Upper lobe of right lung (tissue), 1 donor: ENCODE measurements around the gene ARCN1. TPM values are rescaled to one million over a fixed set of nuclear protein-coding genes. Genes with fewer than 3 reads are reported as not detected.

ENCODE experiments used
- ATAC-seq: fragments of 200-7000 bp; cut with Tn5 transposase; one replicate; pipeline ENCODE4 v1.9.1; 2020; ENCODE audit warnings: mild to moderate bottlenecking, moderate library complexity
- DNase-seq: peaks from one replicate; pipeline ENCODE4 v3.0.0-alpha.2; 2020
- H3K27ac ChIP-seq: fragments of 200-600 bp; one replicate; pipeline ENCODE4 v1.8.0; 2022
- H3K27me3 ChIP-seq: fragments of 200-600 bp; one replicate; pipeline ENCODE4 v1.8.0; 2022; ENCODE audit warnings: mild to moderate bottlenecking
- H3K36me3 ChIP-seq: fragments of 200-600 bp; one replicate; pipeline ENCODE4 v1.8.0; 2022
- H3K4me1 ChIP-seq: fragments of 200-600 bp; one replicate; pipeline ENCODE4 v1.8.0; 2022
- H3K4me3 ChIP-seq: fragments of 200-600 bp; one replicate; pipeline ENCODE4 v1.8.0; 2022; ENCODE audit warnings: mild to moderate bottlenecking
- H3K9me3 ChIP-seq: fragments of 200-600 bp; one replicate; pipeline ENCODE4 v1.8.0; 2022
- CTCF ChIP-seq: fragments of 200-600 bp; IDR thresholded peaks from one replicate; pipeline ENCODE4 v1.8.0; 2022; ENCODE audit warnings: antibody characterized with exemption
- intact Hi-C: fragments of 100-400 bp; cut with DNase I; formaldehyde crosslinking; loops from one replicate; pipeline ENCODE4 v1.11.0; 2022
- total RNA-seq: library from RNA; stranded (reverse); fragmentation: NEBNext Ultra II Directional; extraction: Animal tissue kit (Norgen Biotek cat#: 25700); gene quantifications from one replicate; pipeline ENCODE4 v1.2.1, GENCODE V29; 2021
- donor health status: DM: no; HTN: yes; CAD: no; lungs with severe emphysema.

ARCN1 gene
- total RNA-seq, 1 donor from 2014 or later = 120 TPM

DNA sequence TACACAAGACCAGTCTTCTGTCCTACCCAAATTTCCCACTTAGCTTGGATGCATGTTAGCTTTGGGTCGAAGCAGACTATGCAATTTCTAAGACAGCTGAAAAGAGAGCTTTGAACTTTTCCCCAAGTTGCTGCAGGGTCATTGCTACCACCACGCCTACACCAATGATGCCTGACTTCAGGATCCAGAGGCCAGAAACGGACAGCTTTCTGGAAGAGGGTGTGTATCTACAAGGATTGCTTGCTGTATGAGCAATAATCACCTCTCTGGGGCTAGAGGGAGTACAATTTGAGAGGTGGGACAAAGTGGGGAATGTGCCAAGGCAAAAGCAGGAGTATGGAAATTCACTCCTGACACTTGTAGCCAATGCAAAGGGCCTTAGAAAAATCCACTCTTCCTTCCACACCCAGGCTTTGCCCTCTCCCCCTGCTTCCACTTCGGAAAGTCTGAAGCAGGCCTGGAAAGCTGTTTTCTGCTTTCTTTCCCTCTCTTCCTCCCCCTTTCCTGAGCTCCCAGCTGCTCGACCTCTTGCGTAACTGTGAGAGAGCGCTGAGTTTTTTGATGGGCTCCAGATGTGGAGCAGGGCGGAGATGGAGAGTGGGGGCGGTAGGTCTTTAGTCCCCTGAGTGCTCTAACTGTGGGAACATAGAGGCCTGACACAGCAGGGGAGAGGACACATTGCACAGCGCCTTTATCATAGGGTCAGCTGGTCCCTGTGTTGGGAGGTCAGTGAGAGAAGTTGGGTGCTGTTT lies 33.1 kb downstream of the ARCN1 start:
- intact Hi-C loops = loop anchor here (10.0 kb wide), 1 partner anchor 50 kb away; no protein-coding TSS in a partner anchor
- ATAC-seq (peak; percentile 6), DNase-seq (no peak)
- no peak for TF ChIP-seq CTCF
- Histone ChIP-seq H3K4me3 (no peak overlapping the region), H3K9me3 (no peaks in the 10 kb centered on the region), H3K4me1 (peaks cover 22% of the 10 kb centered on the region), H3K36me3 (peaks cover 29% of the 10 kb centered on the region), H3K27ac (peak overlapping the region; percentile 56), H3K27me3 (no peaks in the 10 kb centered on the region)

DNA sequence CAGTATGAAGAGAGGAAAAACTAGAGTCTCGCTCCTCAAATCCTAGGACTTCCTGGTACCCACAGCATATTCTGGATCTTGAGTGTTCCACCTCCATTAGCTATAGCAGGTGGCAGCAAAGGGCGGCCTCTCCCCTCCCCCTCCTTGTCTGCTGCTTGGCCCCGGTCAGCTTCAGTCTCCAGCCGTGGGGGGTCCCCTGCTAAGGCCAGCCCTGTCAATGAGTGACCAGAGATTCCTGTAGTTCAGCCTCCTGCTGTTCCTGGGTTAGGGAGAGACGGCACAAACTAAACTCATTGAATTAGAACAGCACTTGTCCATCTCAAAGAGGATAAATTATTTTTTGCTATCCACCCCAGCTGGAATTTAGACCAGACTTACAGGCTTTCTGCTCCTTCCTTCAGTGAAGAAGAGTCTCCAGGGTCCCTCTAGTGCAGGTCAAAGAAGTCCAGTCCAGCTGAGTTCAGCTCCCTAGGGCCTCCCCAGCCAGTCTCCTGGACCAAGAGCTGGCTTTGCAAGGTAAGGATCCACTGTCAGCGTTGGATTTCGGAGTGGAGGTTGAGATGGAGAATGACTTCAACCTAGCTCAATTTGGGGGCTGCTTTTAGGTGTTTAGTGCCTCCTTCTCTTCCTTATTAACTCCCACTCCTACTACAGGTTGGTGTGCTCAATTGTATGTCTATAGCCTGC lies 34.1 kb downstream of the ARCN1 start:
- H3K4me1 ChIP-seq = peaks cover 28% of the 10 kb centered on the region
- no peak overlapping the region for H3K4me3 ChIP-seq
- intact Hi-C loops = loop anchor here (10.0 kb wide), 1 partner anchor 49 kb away; no protein-coding TSS in a partner anchor
- peak overlapping the region; percentile 37 for H3K27ac ChIP-seq
- H3K36me3 ChIP-seq = peaks cover 19% of the 10 kb centered on the region
- no peaks in the 10 kb centered on the region for H3K27me3 ChIP-seq
- ATAC-seq (no peak), DNase-seq (no peak)
- TF ChIP-seq CTCF = no peak
- H3K9me3 ChIP-seq = no peaks in the 10 kb centered on the region

DNA sequence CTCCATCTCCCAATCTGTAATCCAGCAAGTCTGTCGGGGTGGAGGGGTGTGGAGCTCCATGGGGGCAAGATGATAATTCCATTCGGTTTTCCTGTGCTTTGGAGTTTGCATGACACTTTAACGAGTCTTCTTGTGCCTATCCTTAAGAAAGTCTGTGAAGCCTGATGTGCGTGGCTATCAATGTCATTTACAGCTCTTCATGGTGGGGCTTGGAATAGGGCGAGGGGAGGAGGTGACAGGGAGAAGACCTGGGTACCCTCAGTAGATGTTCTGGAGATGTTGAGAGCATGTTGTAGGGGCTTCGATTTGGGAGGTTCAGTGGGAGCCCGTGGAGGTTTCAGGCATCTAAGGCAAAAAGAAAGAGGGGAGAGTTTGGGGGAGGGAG lies 34.6 kb downstream of the ARCN1 start:
- TF ChIP-seq CTCF = no peak
- Histone ChIP-seq H3K4me3 (no peak overlapping the region), H3K27ac (peak overlapping the region; percentile 24), H3K9me3 (no peaks in the 10 kb centered on the region), H3K36me3 (peaks cover 13% of the 10 kb centered on the region), H3K4me1 (peaks cover 28% of the 10 kb centered on the region), H3K27me3 (no peaks in the 10 kb centered on the region)
- intact Hi-C loops = loop anchor here (10.0 kb wide), 1 partner anchor 48 kb away; no protein-coding TSS in a partner anchor
- no peak for ATAC-seq
- no peak for DNase-seq

GRCh38 chr11:118607401-118608359 lies 35.5 kb downstream of the ARCN1 start, which contains the start of gene PHLDB1:
TSS of gene PHLDB1 (plus strand) at chr11:118607615. CDS start at chr11:118613837, 6,222 bp downstream.
- intact Hi-C loops = loop anchor here (10.0 kb wide), 1 partner anchor 47 kb away; no protein-coding TSS in a partner anchor
- peak; percentile 81 for DNase-seq
- peak within 1 kb of the TSS; percentile 85 for H3K27ac ChIP-seq
- no peaks in the 10 kb centered on the region for H3K9me3 ChIP-seq
- H3K4me1 ChIP-seq = peaks cover 29% of the 10 kb centered on the region
- H3K27me3 ChIP-seq = no peaks in the 10 kb centered on the region
- ATAC-seq = peak; percentile 52
- H3K4me3 ChIP-seq = peak within 1 kb of the TSS; percentile 68
- peak; percentile 56 for TF ChIP-seq CTCF
- H3K36me3 ChIP-seq = peaks cover 5% of the 10 kb centered on the region
